H9 (cell line): Measurements from ENCODE around the gene MT1H. TPM values are rescaled to one million over a fixed set of nuclear protein-coding genes. Genes with fewer than 3 reads are reported as not detected.

Experiments
- DNase-seq: peaks from one replicate; pipeline ENCODE4 v3.0.0-alpha.2; 2017
- H2AFZ ChIP-seq: one replicate; pipeline ENCODE4 v1.6.1; 2013; ENCODE audit warnings: mild to moderate bottlenecking, low read length, control low read depth, moderate library complexity
- H2AK5ac ChIP-seq: 2 replicates; pipeline ENCODE4 v1.6.1; 2013; ENCODE audit warnings: low read length, control low read depth, mixed read lengths; ENCODE audit not compliant: insufficient read length
- H2BK120ac ChIP-seq: one replicate; pipeline ENCODE4 v1.6.1; 2013; ENCODE audit warnings: low read depth, mild to moderate bottlenecking, low read length, control low read depth, inconsistent platforms; ENCODE audit not compliant: poor library complexity, severe bottlenecking
- H2BK12ac ChIP-seq: 2 replicates; pipeline ENCODE4 v1.6.1; 2013; ENCODE audit warnings: low read length, control low read depth, mixed read lengths, low read depth; ENCODE audit not compliant: insufficient read length
- H2BK15ac ChIP-seq: 2 replicates; pipeline ENCODE4 v1.6.1; 2013; ENCODE audit warnings: low read depth, low read length, control low read depth
- H2BK20ac ChIP-seq: one replicate; pipeline ENCODE4 v1.6.1; 2013; ENCODE audit warnings: low read depth, mild to moderate bottlenecking, low read length, control low read depth, inconsistent platforms; ENCODE audit not compliant: poor library complexity, severe bottlenecking
- H2BK5ac ChIP-seq: 2 replicates; pipeline ENCODE4 v1.6.1; 2013; ENCODE audit warnings: low read length, control low read depth, mixed read lengths; ENCODE audit not compliant: insufficient read length
- H3K14ac ChIP-seq: 2 replicates; pipeline ENCODE4 v1.6.1; 2013; ENCODE audit warnings: low read length, control low read depth; ENCODE audit not compliant: insufficient read depth
- H3K18ac ChIP-seq: 2 replicates; pipeline ENCODE4 v1.6.1; 2013; ENCODE audit warnings: low read depth, mild to moderate bottlenecking, mixed read lengths, low read length, control low read depth; ENCODE audit not compliant: insufficient read length
- H3K23ac ChIP-seq: 2 replicates; pipeline ENCODE4 v1.6.1; 2013; ENCODE audit warnings: low read length, control low read depth, mixed read lengths, low read depth; ENCODE audit not compliant: insufficient read length
- H3K23me2 ChIP-seq: 2 replicates; pipeline ENCODE4 v1.6.1; 2013; ENCODE audit warnings: low read depth, mild to moderate bottlenecking, mixed read lengths, low read length, control low read depth; ENCODE audit not compliant: insufficient read length, poor library complexity, severe bottlenecking
- H3K27ac ChIP-seq: 2 replicates; pipeline ENCODE4 v1.5.1; 2013; ENCODE audit warnings: low read length, control low read depth, mixed read lengths, low read depth; ENCODE audit not compliant: insufficient read length
- H3K27me3 ChIP-seq: 2 replicates; pipeline ENCODE4 v1.6.1; 2013; ENCODE audit warnings: low read length, control low read depth, inconsistent platforms; ENCODE audit not compliant: insufficient read depth
- H3K4ac ChIP-seq: 2 replicates; pipeline ENCODE4 v1.6.1; 2013; ENCODE audit warnings: low read depth, mild to moderate bottlenecking, control low read depth, inconsistent platforms, low read length, moderate library complexity
- H3K4me1 ChIP-seq: 2 replicates; pipeline ENCODE4 v1.6.1; 2013; ENCODE audit warnings: low read length, control low read depth, inconsistent platforms; ENCODE audit not compliant: insufficient read depth
- H3K4me2 ChIP-seq: 2 replicates; pipeline ENCODE4 v1.6.1; 2013; ENCODE audit warnings: low read length, control low read depth, mixed read lengths; ENCODE audit not compliant: insufficient read length, insufficient read depth
- H3K56ac ChIP-seq: 2 replicates; pipeline ENCODE4 v1.6.1; 2013; ENCODE audit warnings: low read depth, mild to moderate bottlenecking, mixed read lengths, low read length, control low read depth; ENCODE audit not compliant: insufficient read length
- H3K79me1 ChIP-seq: 2 replicates; pipeline ENCODE4 v1.6.1; 2013; ENCODE audit warnings: low read depth, mild to moderate bottlenecking, moderate library complexity, low read length, control low read depth, inconsistent platforms; ENCODE audit not compliant: insufficient read depth, poor library complexity, severe bottlenecking
- H3K79me2 ChIP-seq: 2 replicates; pipeline ENCODE4 v1.6.1; 2013; ENCODE audit warnings: low read length, control low read depth, inconsistent platforms; ENCODE audit not compliant: insufficient read depth
- H3K9ac ChIP-seq: 2 replicates; pipeline ENCODE4 v1.6.1; 2013; ENCODE audit warnings: low read length, control low read depth, mixed read lengths; ENCODE audit not compliant: insufficient read length; ENCODE audit errors: extremely low read depth
- H3K9me3 ChIP-seq: one replicate; pipeline ENCODE4 v1.6.1; 2013; ENCODE audit warnings: low read depth, low read length, inconsistent platforms; ENCODE audit not compliant: control insufficient read depth
- H3T11ph ChIP-seq: one replicate; pipeline ENCODE4 v1.6.1; 2013; ENCODE audit warnings: mild to moderate bottlenecking, low read length, control low read depth, inconsistent platforms
- H4K20me1 ChIP-seq: one replicate; pipeline ENCODE4 v1.6.1; 2013; ENCODE audit not compliant: control insufficient read depth, insufficient read length, insufficient read depth
- H4K5ac ChIP-seq: 2 replicates; pipeline ENCODE4 v1.6.1; 2013; ENCODE audit warnings: low read depth, mild to moderate bottlenecking, mixed read lengths, low read length, control low read depth; ENCODE audit not compliant: insufficient read length
- H4K8ac ChIP-seq: replicated peaks from 2 replicates; pipeline ENCODE4 v1.6.1; 2013; ENCODE audit warnings: low read length, control low read depth, mixed read lengths, low read depth; ENCODE audit not compliant: insufficient read length
- H4K91ac ChIP-seq: 2 replicates; pipeline ENCODE4 v1.6.1; 2013; ENCODE audit warnings: low read depth, mild to moderate bottlenecking, moderate library complexity, mixed read lengths, low read length, control low read depth; ENCODE audit not compliant: insufficient read length
- H3K27ac Mint-ChIP-seq, 3 experiments: 2 replicates in 2 of 3; 3 replicates in 1 of 3; pipeline ENCODE4 v1.8.0; 2020 to 2021; ENCODE audit warnings: mixed read lengths in 3 of 3, mild to moderate bottlenecking in 1 of 3, moderate library complexity in 1 of 3
- H3K27me3 Mint-ChIP-seq: 2 replicates; pipeline ENCODE4 v1.8.0; 2021; ENCODE audit warnings: low read depth, mild to moderate bottlenecking, moderate library complexity, mixed read lengths
- H3K36me3 Mint-ChIP-seq, 3 experiments: 2 replicates in 2 of 3; 3 replicates in 1 of 3; pipeline ENCODE4 v1.8.0; 2020 to 2021; ENCODE audit warnings: low read depth in 3 of 3, mixed read lengths in 3 of 3; ENCODE audit not compliant: insufficient read depth in 1 of 3
- H3K4me1 Mint-ChIP-seq, 2 experiments: 2 replicates each; pipeline ENCODE4 v1.8.0; 2020; ENCODE audit warnings: mixed read lengths in 2 of 2
- H3K4me3 Mint-ChIP-seq, 2 experiments: 2 replicates in 1 of 2; 3 replicates in 1 of 2; pipeline ENCODE4 v1.8.0; 2020 to 2021; ENCODE audit warnings: mild to moderate bottlenecking in 2 of 2, mixed read lengths in 2 of 2, moderate library complexity in 1 of 2
- H3K9me3 Mint-ChIP-seq, 2 experiments: 2 replicates in 1 of 2; 3 replicates in 1 of 2; pipeline ENCODE4 v1.8.0; 2020; ENCODE audit warnings: mild to moderate bottlenecking in 2 of 2, mixed read lengths in 2 of 2, moderate library complexity in 1 of 2
- WGBS: extraction: QIAGEN DNeasy Blood & Tissue Kit; methylation state at CpG from one replicate; pipeline ENCODE4 v1.1.7; 2013; ENCODE audit warnings: missing lambda C conversion rate, low lambda C conversion rate, mixed read lengths; ENCODE audit not compliant: insufficient read length; ENCODE audit errors: extremely low coverage; 5-methylcytosine and 5-hydroxymethylcytosine counted together
- total RNA-seq: library from RNA; stranded (reverse); gene quantifications from 2 replicates; pipeline ENCODE4 v1.2.1, GENCODE V29; 2021
- TF ChIP-seq, protein P1 (sequence below): fragments of 200-600 bp; sonication (generic); conservative IDR thresholded peaks from 3 replicates; pipeline ENCODE4 v1.8.0; 2021; ENCODE audit warnings: antibody characterized with exemption, mild to moderate bottlenecking

The MT1H gene
- total RNA-seq, 1 experiment from 2014 or later: 12.5 TPM

DNA sequence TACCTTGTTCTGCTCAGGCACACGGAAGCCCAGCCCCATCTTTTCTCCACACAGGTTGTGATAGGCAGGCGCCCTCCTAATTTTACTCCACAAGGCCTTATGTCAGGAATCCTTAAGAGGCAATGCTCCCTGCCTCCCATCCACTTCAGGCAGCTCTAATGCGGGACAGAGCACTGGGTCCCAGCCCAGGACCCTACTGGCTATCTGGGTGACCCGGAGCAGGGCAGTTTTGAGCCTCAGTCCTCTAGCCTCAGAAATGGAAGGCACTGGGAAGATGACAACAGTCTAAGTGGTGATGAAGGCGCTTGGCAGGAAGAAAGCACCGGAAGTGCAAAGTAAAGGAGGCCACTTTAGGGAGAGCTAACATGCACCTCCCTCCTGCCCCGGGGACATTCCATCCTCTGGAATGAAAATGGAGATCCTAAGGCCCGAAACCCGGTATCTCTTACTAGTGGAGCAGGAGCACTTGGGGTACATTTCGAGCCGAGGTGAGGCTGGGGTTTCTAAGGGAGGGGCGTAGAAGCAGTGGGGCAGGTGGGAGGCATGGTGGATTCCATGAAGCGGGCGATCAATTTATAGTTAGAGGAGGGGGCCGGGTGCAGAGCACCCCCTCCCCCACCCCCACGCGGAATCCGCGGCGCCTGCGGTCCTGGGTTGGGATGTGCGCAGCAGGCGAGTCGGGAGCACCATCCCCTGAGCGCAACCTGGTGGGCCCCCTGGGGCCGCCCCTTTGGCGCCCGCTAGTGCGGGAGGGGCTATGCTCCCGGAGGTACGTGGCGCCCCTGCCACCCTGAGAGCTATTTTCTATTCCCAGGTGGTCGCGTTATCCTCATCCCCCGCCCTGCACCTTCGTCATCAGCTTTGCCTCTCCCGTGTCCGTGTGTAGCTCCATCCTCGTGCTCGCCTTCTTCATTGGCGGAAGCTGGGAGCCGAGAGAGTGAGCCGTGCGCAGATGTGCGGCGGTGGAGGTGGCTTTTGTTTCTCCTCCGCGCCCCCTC is 7.0 kb upstream of the MT1H start:
- Histone ChIP-seq H3K9ac (no peak overlapping the region), H3K23ac (no peak overlapping the region), H2BK12ac (no peak overlapping the region), H4K8ac (no peak overlapping the region), H3K4ac (no peak overlapping the region), H2BK15ac (no peak overlapping the region), H4K91ac (no peak overlapping the region), H2BK20ac (no peak overlapping the region), H4K20me1 (no peaks in the 10 kb centered on the region), H3K14ac (no peak overlapping the region), H2BK120ac (no peak overlapping the region), H3K79me2 (no peaks in the 10 kb centered on the region), H3T11ph (no peak overlapping the region), H2AFZ (no peak overlapping the region), H3K9me3 (no peaks in the 10 kb centered on the region), H3K79me1 (no peaks in the 10 kb centered on the region), H2BK5ac (no peak overlapping the region), H3K27ac (no peak overlapping the region), H3K27me3 (peaks cover 59% of the 10 kb centered on the region; the same call in 1 of the 2 replicates), H3K4me2 (peak overlapping the region; percentile 74), H4K5ac (no peak overlapping the region), H3K18ac (no peak overlapping the region), H2AK5ac (no peak overlapping the region), H3K56ac (no peak overlapping the region), H3K23me2 (peaks cover 7% of the 10 kb centered on the region), H3K4me1 (peaks cover 2% of the 10 kb centered on the region; the same call in 1 of the 2 replicates)
- peak overlapping the region; percentile 58 to 75 for H3K4me3 Mint-ChIP-seq
- no peaks in the 10 kb centered on the region for H3K9me3 Mint-ChIP-seq
- TF ChIP-seq, protein P1, sequence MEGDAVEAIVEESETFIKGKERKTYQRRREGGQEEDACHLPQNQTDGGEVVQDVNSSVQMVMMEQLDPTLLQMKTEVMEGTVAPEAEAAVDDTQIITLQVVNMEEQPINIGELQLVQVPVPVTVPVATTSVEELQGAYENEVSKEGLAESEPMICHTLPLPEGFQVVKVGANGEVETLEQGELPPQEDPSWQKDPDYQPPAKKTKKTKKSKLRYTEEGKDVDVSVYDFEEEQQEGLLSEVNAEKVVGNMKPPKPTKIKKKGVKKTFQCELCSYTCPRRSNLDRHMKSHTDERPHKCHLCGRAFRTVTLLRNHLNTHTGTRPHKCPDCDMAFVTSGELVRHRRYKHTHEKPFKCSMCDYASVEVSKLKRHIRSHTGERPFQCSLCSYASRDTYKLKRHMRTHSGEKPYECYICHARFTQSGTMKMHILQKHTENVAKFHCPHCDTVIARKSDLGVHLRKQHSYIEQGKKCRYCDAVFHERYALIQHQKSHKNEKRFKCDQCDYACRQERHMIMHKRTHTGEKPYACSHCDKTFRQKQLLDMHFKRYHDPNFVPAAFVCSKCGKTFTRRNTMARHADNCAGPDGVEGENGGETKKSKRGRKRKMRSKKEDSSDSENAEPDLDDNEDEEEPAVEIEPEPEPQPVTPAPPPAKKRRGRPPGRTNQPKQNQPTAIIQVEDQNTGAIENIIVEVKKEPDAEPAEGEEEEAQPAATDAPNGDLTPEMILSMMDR: no peak
- peaks cover 18 to 29% of the 10 kb centered on the region in 2 experiments for H3K4me1 Mint-ChIP-seq
- peaks cover 97% of the 10 kb centered on the region for H3K27me3 Mint-ChIP-seq
- WGBS: no CpG with 5 or more reads among the region's 48 CpGs
- no peak overlapping the region for H3K27ac Mint-ChIP-seq
- no peaks in the 10 kb centered on the region for H3K36me3 Mint-ChIP-seq
- peak; percentile 39 for DNase-seq
